Esophagus (tissue), 2 donors: ENCODE data around the gene COX6B2. TPM values are rescaled to one million over a fixed set of nuclear protein-coding genes. Genes with fewer than 3 reads are reported as not detected.

ENCODE experiments used
- H3K27ac ChIP-seq, 2 donors: one replicate each; pipeline ENCODE4 v1.5.1; 2013; ENCODE audit warnings: low read depth in 2 of 2, mild to moderate bottlenecking in 2 of 2, inconsistent platforms in 1 of 2, low read length in 1 of 2, moderate library complexity in 1 of 2
- H3K27me3 ChIP-seq, 2 donors: one replicate each; pipeline ENCODE4 v1.6.1; 2013; ENCODE audit warnings: low read length in 2 of 2, control low read depth in 1 of 2, mild to moderate bottlenecking in 1 of 2; ENCODE audit not compliant: insufficient read depth in 2 of 2, control insufficient read depth in 1 of 2
- H3K36me3 ChIP-seq, 2 donors: one replicate each; pipeline ENCODE4 v1.6.1; 2013; ENCODE audit warnings: low read length in 1 of 2; ENCODE audit not compliant: control insufficient read depth in 2 of 2, insufficient read depth in 2 of 2
- H3K4me1 ChIP-seq, 2 donors: one replicate each; pipeline ENCODE4 v1.6.1; 2013; ENCODE audit warnings: low read length in 1 of 2; ENCODE audit not compliant: control insufficient read depth in 2 of 2, insufficient read depth in 2 of 2
- H3K4me3 ChIP-seq, 2 donors: one replicate each; pipeline ENCODE4 v1.5.1; 2013; ENCODE audit warnings: low read length in 2 of 2, mild to moderate bottlenecking in 2 of 2, low read depth in 1 of 2, moderate library complexity in 1 of 2
- H3K9me3 ChIP-seq, 2 donors: one replicate each; pipeline ENCODE4 v1.6.1; 2013; ENCODE audit warnings: mild to moderate bottlenecking in 2 of 2, low read depth in 1 of 2, low read length in 1 of 2, moderate library complexity in 1 of 2; ENCODE audit not compliant: control insufficient read depth in 2 of 2, insufficient read depth in 1 of 2
- WGBS, 2 donors: extraction: QIAGEN DNeasy Blood & Tissue Kit; methylation state at CpG; one replicate each; pipeline ENCODE4 v1.1.7; 2013; 5-methylcytosine and 5-hydroxymethylcytosine counted together
- polyA plus RNA-seq, 2 donors: library from polyadenylated mRNA; stranded (reverse); fragments of 200-250 nt; gene quantifications; one replicate each; pipeline ENCODE4 v1.2.3, GENCODE V29; 2013
- donor health status: healthy with polysubstance abuse.
- donor health status: Bipolar disorder and iron deficiency.

COX6B2 gene
- polyA plus RNA-seq, 2 donors, result 0.48 to 0.53 TPM

DNA sequence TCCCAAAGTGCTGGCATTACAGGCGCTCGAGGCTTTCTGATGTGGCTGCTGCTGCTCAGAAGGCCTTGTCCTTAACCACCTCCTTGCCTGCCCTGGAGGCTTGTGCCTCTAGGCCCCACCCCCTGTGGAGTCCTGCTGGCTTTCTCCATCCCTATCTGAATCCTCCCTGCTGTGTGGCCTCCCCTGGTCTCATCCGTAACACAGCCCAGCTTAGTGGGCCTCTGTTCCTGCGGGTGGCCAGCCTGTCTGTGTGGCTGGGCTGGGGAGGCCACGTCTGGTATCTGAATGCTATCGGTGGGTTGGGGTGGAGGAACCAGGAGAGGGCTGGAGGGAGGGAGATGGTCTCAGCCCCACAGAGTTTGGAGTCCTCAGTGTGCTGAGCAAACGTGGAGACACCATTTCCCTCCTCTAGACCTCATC, 36.0 kb upstream of the COX6B2 start:
- Histone ChIP-seq H3K4me1 (peaks cover 13 to 25% of the 10 kb centered on the region in 2 donors), H3K27ac (no peak overlapping the region), H3K9me3 (no peaks in the 10 kb centered on the region), H3K36me3 (peaks cover 14 to 31% of the 10 kb centered on the region in 2 donors), H3K27me3 (no peaks in the 10 kb centered on the region), H3K4me3 (no peak overlapping the region)
- 72 to 76% methylated on average over 7 of the region's 7 CpGs for WGBS, 2 donors

DNA sequence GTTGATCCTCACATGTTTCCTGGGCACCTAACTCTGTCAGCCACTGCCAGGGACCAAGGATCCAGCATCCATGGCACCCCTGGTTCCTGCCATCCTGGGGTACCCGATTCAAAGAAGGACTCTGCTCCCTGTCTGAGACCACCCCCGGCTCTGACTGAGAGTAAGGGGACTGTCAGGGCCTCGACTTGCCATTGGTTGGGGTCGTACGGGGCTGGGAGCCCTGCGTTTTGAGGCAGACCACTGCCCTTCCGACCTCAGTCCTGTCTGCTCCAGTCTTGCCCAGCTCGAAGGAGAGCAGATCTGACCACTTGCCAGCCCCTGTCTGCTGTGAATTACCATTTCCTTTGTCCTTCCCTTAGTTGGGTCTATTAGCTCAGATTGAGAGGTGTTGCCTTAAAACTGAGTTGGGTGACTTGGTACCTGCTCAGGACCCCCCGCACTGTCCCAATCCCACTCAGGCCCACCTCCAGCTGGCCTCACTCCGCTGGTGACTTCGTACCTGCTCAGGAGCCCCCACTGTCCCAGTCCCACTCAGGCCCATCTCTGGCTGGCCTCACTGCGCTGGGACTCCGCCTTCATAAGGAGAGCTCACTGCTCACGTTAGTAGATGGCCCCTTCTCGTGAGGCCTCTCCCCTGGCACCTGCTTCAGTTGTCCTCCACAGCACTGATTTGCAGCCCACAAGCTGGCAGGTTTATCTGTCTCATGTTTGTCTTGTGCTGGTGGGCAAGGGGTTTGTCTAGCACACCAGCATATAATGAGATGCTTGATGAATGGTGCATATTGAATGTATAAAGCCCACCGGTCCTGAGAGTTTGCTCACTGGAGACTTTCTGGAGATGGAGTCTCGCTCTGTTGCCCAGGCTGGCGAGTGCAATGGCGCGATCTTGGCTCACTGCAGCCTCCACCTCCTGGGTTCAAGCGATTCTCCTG, 35.1 kb upstream of the COX6B2 start:
- no peaks in the 10 kb centered on the region for H3K9me3 ChIP-seq
- 82% methylated on average over 21 of the region's 21 CpGs for WGBS, 2 donors
- H3K27ac ChIP-seq, result no peak overlapping the region
- no peaks in the 10 kb centered on the region for H3K27me3 ChIP-seq
- H3K4me3 ChIP-seq, result no peak overlapping the region
- H3K4me1 ChIP-seq, result peaks cover 15 to 28% of the 10 kb centered on the region in 2 donors
- peaks cover 14 to 31% of the 10 kb centered on the region in 2 donors for H3K36me3 ChIP-seq

DNA sequence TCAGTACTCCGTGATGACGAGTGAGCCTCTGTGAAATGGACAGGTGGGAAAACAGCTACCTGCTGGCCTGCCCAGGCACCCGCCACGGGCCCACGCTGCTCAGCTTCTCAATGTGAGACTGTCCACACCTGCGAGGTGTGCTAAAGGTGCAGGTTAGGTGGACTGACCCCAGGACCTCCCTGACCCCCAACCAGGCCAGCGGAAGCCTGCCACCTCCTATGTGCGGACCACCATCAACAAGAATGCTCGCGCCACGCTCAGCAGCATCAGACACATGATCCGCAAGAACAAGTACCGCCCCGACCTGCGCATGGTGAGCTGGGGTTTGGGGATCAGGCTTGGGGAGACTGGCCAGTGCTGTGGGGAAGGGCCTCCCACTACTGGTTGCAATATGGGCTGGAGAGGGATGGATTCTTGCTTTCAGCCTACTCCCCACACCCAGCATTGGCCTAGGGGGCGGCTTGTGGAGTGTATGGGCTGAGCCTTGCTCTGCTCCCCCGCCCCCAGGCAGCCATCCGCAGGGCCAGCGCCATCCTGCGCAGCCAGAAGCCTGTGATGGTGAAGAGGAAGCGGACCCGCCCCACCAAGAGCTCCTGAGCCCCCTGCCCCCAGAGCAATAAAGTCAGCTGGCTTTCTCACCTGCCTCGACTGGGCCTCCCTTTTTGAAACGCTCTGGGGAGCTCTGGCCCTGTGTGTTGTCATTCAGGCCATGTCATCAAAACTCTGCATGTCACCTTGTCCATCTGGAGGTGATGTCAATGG, 33.4 kb upstream of the COX6B2 start:
- Histone ChIP-seq H3K36me3 (peaks cover 14 to 31% of the 10 kb centered on the region in 2 donors), H3K4me3 (peak overlapping the region; percentile 84 to 87), H3K27me3 (no peaks in the 10 kb centered on the region), H3K27ac (peak overlapping the region in 1 of 2 donors; percentile 20), H3K4me1 (peaks cover 17 to 36% of the 10 kb centered on the region in 2 donors), H3K9me3 (no peaks in the 10 kb centered on the region)
- 73 to 75% methylated on average over 24 of the region's 24 CpGs for WGBS, 2 donors

DNA sequence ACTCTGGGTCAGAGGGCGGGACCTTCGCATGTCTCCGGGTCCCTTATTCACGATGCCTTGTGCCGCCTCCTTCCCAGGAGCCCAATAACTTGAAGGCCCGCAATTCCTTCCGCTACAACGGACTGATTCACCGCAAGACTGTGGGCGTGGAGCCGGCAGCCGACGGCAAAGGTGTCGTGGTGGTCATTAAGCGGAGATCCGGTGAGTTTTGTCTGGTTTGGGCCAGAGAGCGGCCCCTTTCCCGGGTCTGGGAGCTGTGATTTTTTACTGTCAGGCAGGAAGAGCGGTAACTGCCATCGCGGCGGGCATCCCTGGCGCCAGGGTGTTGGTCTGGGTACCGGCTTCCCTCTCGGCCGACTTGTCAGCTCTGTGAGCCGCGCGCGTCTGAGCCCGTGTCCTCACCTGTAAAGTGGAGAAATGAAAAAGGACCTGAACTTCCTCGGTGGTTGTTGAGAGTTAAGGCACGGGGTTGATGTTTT, 32.0 kb upstream of the COX6B2 start:
- H3K9me3 ChIP-seq, result no peaks in the 10 kb centered on the region
- H3K4me1 ChIP-seq, result peaks cover 17 to 41% of the 10 kb centered on the region in 2 donors
- H3K36me3 ChIP-seq, result peaks cover 14 to 31% of the 10 kb centered on the region in 2 donors
- 2% methylated on average over 33 of the region's 33 CpGs for WGBS, 2 donors
- peak overlapping the region; percentile 84 to 87 for H3K4me3 ChIP-seq
- peak overlapping the region; percentile 90 to 91 for H3K27ac ChIP-seq
- H3K27me3 ChIP-seq, result no peaks in the 10 kb centered on the region

DNA sequence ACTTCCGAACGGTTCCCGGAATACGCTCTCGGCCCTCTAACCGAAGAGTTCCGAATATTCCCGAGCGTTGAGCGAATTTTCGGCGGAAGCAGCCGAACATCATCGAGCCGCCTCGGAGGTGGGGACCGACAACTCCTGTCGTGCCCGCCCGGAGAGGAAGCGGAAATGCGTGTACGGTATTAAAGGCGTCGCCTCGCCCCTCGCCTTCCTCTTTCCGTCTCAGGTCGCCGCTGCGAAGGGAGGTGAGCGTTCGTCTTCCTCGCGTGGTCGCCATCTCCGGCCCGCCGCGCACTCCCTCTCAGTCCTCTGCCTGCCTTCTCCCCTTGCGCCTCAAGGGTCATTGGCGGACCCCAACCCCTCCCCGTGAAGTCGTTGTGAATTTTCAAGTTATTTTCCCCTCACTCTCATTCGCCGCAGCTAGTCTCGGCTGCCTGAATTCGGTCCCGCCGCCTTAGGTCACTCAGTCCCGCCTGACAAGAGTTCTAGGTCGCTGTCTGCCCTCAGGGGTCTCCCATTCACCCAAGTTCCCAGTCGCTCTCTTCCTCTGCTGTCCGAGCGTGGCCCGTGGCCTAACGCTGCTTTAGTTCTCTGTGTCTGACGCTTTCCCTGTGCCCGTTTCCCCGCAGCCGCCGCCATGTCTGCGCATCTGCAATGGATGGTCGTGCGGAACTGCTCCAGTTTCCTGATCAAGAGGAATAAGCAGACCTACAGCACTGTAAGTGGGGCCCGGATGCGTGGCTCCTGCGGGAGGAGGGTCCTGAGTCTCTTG, 31.4 kb upstream of the COX6B2 start, which contains the start of gene RPL28:
Gene RPL28 (plus strand): TSS at position 209 of the 769 bp plus-strand sequence. CDS start 426 bp downstream, at position 635.
- Histone ChIP-seq H3K4me3 (peak within 1 kb of the TSS; percentile 84 to 87), H3K9me3 (no peaks in the 10 kb centered on the region), H3K27ac (peak within 1 kb of the TSS; percentile 97 to 98), H3K27me3 (no peaks in the 10 kb centered on the region), H3K4me1 (peaks cover 17 to 41% of the 10 kb centered on the region in 2 donors), H3K36me3 (peaks cover 14 to 31% of the 10 kb centered on the region in 2 donors)
- 0% methylated on average over 63 to 68 of the region's 68 CpGs for WGBS, 2 donors

DNA sequence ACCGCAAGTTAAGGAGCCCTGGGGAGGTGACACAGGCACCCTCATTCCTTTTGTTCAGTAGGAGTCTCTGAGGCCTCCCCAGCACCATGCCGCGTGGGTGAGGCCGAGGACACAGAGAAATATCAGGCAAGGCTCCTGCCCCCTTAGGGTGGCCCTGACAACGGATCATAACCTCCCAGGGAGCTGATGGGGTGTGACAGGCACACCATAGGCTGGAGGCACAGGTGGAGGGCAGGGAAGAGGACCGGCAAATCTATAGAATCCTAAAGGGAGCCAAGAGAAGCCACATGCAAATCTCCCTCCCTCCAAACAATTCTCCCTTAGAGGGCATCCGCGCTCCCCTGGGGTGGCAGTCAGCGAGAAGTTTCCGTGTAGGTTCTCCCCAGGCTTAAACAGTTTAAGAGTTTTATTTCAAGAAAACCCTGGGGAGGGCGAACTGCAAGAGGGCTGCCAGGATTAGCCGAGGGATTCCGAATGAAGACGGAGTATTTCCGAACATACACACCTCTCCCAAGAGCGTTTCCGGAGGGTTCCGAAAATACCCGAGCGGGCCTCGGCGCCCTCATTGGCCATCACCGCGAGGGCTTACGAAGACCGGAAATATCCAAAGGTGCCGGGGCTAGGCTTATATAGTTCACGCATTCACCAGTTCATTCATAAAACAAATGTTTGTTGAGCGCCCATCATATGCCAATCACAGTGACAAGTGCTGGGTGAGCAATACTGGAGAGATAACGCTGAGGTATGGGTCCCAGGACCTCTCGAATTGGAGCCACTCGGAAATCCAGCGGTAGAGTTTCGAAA, 30.6 kb upstream of the COX6B2 start:
- peak overlapping the region; percentile 97 to 98 for H3K27ac ChIP-seq
- H3K4me3 ChIP-seq, result peak overlapping the region; percentile 63 to 68
- no peaks in the 10 kb centered on the region for H3K27me3 ChIP-seq
- peaks cover 17 to 41% of the 10 kb centered on the region in 2 donors for H3K4me1 ChIP-seq
- no peaks in the 10 kb centered on the region for H3K9me3 ChIP-seq
- H3K36me3 ChIP-seq, result peaks cover 14 to 31% of the 10 kb centered on the region in 2 donors
- WGBS, 2 donors, result 4 to 6% methylated on average over 34 of the region's 34 CpGs

DNA sequence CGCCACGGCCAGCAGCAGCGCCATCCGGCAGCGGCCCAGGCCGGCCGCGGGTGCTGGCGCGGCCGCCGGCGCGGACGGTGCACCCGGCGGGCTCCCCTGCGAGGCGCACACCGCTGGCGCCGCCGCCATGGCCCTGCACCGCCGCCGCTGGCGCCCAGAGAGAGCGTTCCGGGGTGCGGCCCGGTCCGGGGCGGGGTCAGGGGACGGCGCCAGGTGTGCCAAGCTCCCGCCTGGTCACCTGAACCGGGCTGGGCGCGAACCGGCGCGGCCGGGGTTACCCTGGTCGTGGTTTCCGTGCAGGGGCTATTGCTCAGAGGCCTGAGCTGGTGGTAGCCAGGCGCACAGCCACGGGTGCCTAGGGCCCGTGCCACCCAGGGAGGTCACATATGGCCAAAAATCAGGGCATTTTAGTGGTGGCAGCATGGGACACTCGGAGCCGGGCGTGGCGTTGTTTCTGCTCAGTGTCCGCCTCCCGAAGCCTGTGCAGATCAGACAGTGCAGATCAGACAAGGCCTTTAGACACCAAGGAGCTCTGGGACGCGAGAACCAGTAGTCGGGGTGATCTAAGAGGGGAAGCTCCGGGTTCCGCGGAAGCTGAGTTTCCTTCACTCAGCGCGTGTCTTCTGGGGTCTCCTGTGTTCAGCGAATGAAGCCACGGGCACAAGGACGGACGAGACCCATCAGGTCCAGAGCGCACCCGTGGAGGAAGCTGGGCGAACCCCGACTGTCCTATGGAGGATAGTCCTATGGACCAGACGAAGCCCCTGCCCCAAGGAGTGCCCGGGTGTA, 29.8 kb upstream of the COX6B2 start, which contains the start of gene TMEM238:
Gene TMEM238 (minus strand): TSS at position 162 of the 789 bp plus-strand sequence. CDS start 33 bp downstream, at position 129.
- peaks cover 13 to 24% of the 10 kb centered on the region in 2 donors for H3K36me3 ChIP-seq
- no peaks in the 10 kb centered on the region for H3K27me3 ChIP-seq

More for the DNA sequence above, 29.8 kb upstream of the COX6B2 start, which contains the start of gene TMEM238:
- no peaks in the 10 kb centered on the region for H3K9me3 ChIP-seq
- peak within 1 kb of the TSS; percentile 97 to 98 for H3K27ac ChIP-seq
- WGBS, 2 donors, result 13 to 14% methylated on average over 59 to 72 of the region's 72 CpGs
- H3K4me3 ChIP-seq, result peak within 1 kb of the TSS; percentile 63 to 68
- H3K4me1 ChIP-seq, result peaks cover 12 to 35% of the 10 kb centered on the region in 2 donors
